Esophagus muscularis mucosa (tissue), 4 donors: ENCODE results near the gene SYNDIG1L. TPM values are rescaled to one million over a fixed set of nuclear protein-coding genes. Genes with fewer than 3 reads are reported as not detected.

Experiments
- DNase-seq: peaks from one replicate; pipeline ENCODE4 v3.0.0-alpha.2; 2017; ENCODE audit errors: extremely low spot score
- H3K27ac ChIP-seq, 4 donors: fragments of 200-600 bp; sonication (generic); replicated peaks in 1 of 4; 1 replicate in 3 of 4; 2 replicates in 1 of 4; pipeline ENCODE4 v1.5.1; 2016 to 2019; ENCODE audit warnings: mild to moderate bottlenecking in 1 of 4
- H3K27me3 ChIP-seq, 4 donors: fragments of 200-600 bp; sonication (generic); one replicate each; pipeline versions ENCODE4 v1.5.1 to v1.6.0; 2016 to 2019
- H3K36me3 ChIP-seq, 4 donors: fragments of 200-600 bp; sonication (generic); one replicate each; pipeline ENCODE4 v1.5.1; 2016 to 2019
- H3K4me1 ChIP-seq, 4 donors: fragments of 200-600 bp; sonication (generic); one replicate each; pipeline ENCODE4 v1.5.1; 2016 to 2019
- H3K4me3 ChIP-seq, 4 donors: fragments of 200-600 bp; sonication (generic); 1 replicate in 2 of 4; 2 replicates in 2 of 4; pipeline ENCODE4 v1.5.1; 2016 to 2019; ENCODE audit warnings: mild to moderate bottlenecking in 4 of 4, moderate library complexity in 1 of 4
- H3K9me3 ChIP-seq, 4 donors: fragments of 200-600 bp; sonication (generic); 1 replicate in 3 of 4; 2 replicates in 1 of 4; pipeline ENCODE4 v1.5.1; 2016 to 2019
- EP300 ChIP-seq: sonication (generic); formaldehyde crosslinking; IDR thresholded peaks from one replicate; pipeline ENCODE4 v1.6.1; 2017; ENCODE audit warnings: antibody characterized with exemption
- POLR2A ChIP-seq: fragments of 450-650 bp; IDR thresholded peaks from one replicate; pipeline ENCODE4 v1.6.1; 2017; ENCODE audit warnings: antibody characterized with exemption, moderate library complexity, mild to moderate bottlenecking, low read depth
- POLR2AphosphoS5 ChIP-seq, 2 donors: sonication (generic); formaldehyde crosslinking; IDR thresholded peaks; one replicate each; pipeline ENCODE4 v1.6.1; 2017; ENCODE audit warnings: antibody characterized with exemption in 2 of 2
- WGBS: methylation state at CpG from one replicate; pipeline ENCODE4 v1.1.5; 2018; 5-methylcytosine and 5-hydroxymethylcytosine counted together
- intact Hi-C: fragments of 100-400 bp; cut with DNase I; formaldehyde crosslinking; loops from one replicate; pipeline ENCODE4 v1.15.1; 2023
- total RNA-seq, 4 donors: library from RNA; depleted of rRNA; stranded (reverse); fragments of >200 nt; gene quantifications; one replicate each; pipeline versions ENCODE4 v1.1.0 to v1.2.1, GENCODE V29; 2016
- TF ChIP-seq, protein P1 (sequence below), 3 experiments: fragments of 200-600 bp in 2 of 3; fragments of 450-650 bp in 1 of 3; sonication (generic) in 2 of 3; IDR thresholded peaks; one replicate each; pipeline ENCODE4 v1.5.1; 2017 to 2019; ENCODE audit warnings: antibody characterized with exemption in 3 of 3, mild to moderate bottlenecking in 2 of 3, moderate library complexity in 1 of 3

The SYNDIG1L gene
- total RNA-seq, 4 donors from 2014 or later = 0.29 to 0.65 (median 0.33) TPM; not detected in 1

GRCh38 chr14:74401504-74402241 lies 24.3 kb downstream of the SYNDIG1L start:
- peaks cover 0 to 78% (median 0%) of the 10 kb centered on the region in 4 donors for H3K27me3 ChIP-seq
- 16% methylated on average over 8 of the region's 12 CpGs for WGBS
- no peak for TF ChIP-seq POLR2AphosphoS5 (IDR thresholded peaks at IDR 0.05)
- no peak for TF ChIP-seq EP300
- no peak for TF ChIP-seq POLR2A
- TF ChIP-seq, protein P1, sequence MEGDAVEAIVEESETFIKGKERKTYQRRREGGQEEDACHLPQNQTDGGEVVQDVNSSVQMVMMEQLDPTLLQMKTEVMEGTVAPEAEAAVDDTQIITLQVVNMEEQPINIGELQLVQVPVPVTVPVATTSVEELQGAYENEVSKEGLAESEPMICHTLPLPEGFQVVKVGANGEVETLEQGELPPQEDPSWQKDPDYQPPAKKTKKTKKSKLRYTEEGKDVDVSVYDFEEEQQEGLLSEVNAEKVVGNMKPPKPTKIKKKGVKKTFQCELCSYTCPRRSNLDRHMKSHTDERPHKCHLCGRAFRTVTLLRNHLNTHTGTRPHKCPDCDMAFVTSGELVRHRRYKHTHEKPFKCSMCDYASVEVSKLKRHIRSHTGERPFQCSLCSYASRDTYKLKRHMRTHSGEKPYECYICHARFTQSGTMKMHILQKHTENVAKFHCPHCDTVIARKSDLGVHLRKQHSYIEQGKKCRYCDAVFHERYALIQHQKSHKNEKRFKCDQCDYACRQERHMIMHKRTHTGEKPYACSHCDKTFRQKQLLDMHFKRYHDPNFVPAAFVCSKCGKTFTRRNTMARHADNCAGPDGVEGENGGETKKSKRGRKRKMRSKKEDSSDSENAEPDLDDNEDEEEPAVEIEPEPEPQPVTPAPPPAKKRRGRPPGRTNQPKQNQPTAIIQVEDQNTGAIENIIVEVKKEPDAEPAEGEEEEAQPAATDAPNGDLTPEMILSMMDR (IDR thresholded peaks at IDR 0.05) = no peak
- no peaks in the 10 kb centered on the region for H3K9me3 ChIP-seq
- no peak for DNase-seq
- H3K36me3 ChIP-seq = no peaks in the 10 kb centered on the region
- no peak overlapping the region for H3K27ac ChIP-seq
- intact Hi-C loops = no loop called here
- H3K4me1 ChIP-seq = peaks cover 12 to 16% (median 14%) of the 10 kb centered on the region in 4 donors
- peak overlapping the region in 1 of 4 donors; percentile 7 for H3K4me3 ChIP-seq

DNA sequence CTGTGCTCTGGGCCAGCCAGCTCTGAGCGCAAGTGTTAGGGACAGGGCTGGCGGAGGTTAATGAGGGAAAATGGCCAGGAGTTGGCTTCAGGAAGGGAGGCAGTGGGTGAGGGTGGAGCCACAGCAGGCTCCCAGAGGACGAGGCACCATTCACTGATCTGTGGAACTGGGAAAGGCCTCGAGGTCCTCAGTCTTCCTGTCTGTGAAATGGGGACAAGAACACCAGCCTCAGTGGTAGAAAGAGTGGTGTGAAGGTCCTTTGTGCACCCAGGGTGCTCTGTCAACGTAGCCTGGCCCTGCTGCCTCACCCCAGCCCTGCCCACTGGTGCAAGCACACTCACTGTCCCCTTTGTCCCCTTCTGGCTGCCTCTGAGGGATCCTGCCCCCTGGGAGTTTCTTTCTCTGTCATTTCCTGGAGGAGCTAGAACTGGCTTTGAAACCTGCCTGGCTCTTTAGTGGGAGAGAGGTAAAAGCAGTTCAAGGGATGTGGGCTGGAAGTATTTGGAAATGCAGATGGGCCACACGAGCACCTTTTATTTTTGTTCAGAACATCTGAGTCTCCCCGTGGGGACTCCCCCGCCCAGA lies 25.0 kb downstream of the SYNDIG1L start:
- Histone ChIP-seq H3K27ac (no peak overlapping the region), H3K9me3 (no peaks in the 10 kb centered on the region), H3K27me3 (peaks cover 0 to 71% (median 0%) of the 10 kb centered on the region in 4 donors), H3K4me1 (peaks cover 12 to 16% (median 14%) of the 10 kb centered on the region in 4 donors), H3K4me3 (peak overlapping the region in 1 of 4 donors; percentile 7), H3K36me3 (no peaks in the 10 kb centered on the region)
- WGBS = 53% methylated on average over 8 of the region's 8 CpGs
- TF ChIP-seq EP300 (no peak), POLR2A (no peak), POLR2AphosphoS5 (IDR thresholded peaks at IDR 0.05) (no peak)
- TF ChIP-seq, protein P1 (IDR thresholded peaks at IDR 0.05) = no peak
- DNase-seq = no peak
- intact Hi-C loops = no loop called here

GRCh38 chr14:74400031-74400685 lies 25.9 kb downstream of the SYNDIG1L start:
- DNase-seq = no peak
- Histone ChIP-seq H3K36me3 (no peaks in the 10 kb centered on the region), H3K27ac (no peak overlapping the region), H3K4me3 (no peak overlapping the region), H3K4me1 (peaks cover 12 to 16% (median 14%) of the 10 kb centered on the region in 4 donors), H3K27me3 (peaks cover 0 to 71% (median 0%) of the 10 kb centered on the region in 4 donors), H3K9me3 (no peaks in the 10 kb centered on the region)
- TF ChIP-seq, protein P1 (IDR thresholded peaks at IDR 0.05) = no peak
- no peak for TF ChIP-seq EP300
- TF ChIP-seq POLR2AphosphoS5 (IDR thresholded peaks at IDR 0.05) = no peak
- no peak for TF ChIP-seq POLR2A
- intact Hi-C loops = no loop called here
- 53% methylated on average over 12 of the region's 13 CpGs for WGBS

DNA sequence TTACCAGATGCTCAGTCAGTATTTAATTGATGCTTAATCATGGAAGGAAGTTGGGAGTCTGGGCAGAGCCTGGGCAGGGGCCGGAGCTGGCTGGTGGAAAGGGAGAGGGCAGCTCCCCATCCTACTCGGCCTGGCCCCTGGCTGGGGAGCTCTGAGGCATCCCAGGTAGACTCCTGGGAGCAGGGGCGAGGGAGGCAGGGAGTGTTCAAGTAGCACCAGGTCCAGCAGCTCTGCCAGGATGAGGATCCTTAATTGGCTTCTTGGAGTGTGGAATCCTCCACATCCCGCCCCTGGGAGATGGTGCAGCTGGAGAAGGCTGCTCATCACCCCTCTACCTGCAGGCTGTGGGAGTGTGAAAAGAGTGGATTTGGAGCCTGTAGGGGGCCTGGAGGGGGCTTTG lies 30.9 kb downstream of the SYNDIG1L start:
- no peak overlapping the region for H3K4me3 ChIP-seq
- no peaks in the 10 kb centered on the region for H3K9me3 ChIP-seq
- H3K4me1 ChIP-seq = no peaks in the 10 kb centered on the region
- TF ChIP-seq, protein P1 (IDR thresholded peaks at IDR 0.05) = no peak
- TF ChIP-seq POLR2A (no peak), EP300 (no peak), POLR2AphosphoS5 (IDR thresholded peaks at IDR 0.05) (no peak)
- intact Hi-C loops = no loop called here
- WGBS = 47% methylated on average over 4 of the region's 4 CpGs
- DNase-seq = no peak
- no peak overlapping the region for H3K27ac ChIP-seq
- H3K27me3 ChIP-seq = peaks cover 0 to 53% (median 0%) of the 10 kb centered on the region in 4 donors
- no peaks in the 10 kb centered on the region for H3K36me3 ChIP-seq
